ENCODE results near the gene NRBF2.

Gene NRBF2

GRCh38 chr10:63164166-63164623, 31.1 kb downstream of the NRBF2 start:
- DNase-seq (ENCODE audit: low read depth): no peak

GRCh38 chr10:63165249-63165648, 32.1 kb downstream of the NRBF2 start:
- no peak for DNase-seq (ENCODE audit: low read depth)

GRCh38 chr10:63166742-63167258, 33.7 kb downstream of the NRBF2 start:
- no peak for DNase-seq (ENCODE audit: low read depth)

DNA sequence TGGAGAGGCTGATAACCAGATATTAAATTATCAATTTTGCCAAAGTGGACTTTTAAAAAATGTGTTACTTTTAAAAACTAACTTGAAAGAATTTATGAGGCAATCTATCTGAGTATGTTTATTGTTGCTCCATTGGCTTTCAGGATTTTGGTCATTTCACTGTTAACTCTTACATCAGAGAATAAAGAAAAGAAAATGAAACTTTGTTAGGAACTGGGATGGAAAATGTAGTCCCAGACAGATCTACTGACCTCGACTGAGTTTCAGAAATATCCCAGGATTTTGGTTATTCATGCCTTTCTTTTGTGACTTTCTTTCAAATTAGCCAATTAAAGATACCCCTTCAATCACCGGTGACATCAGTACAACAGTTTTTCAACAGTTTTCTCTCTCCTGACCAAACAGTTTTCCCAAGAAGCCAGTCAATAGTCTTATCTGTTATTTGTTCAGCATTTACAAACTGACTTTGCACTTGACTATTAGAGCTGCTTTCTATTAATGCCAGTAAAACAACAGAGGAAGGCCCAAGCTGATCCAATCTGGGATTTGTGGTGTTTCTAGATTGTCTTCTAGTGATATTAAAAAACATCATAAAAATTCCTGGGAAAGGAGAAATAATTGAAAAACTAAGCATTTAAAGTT, 35.8 kb downstream of the NRBF2 start:
- no peak for DNase-seq (ENCODE audit: low read depth)

DNA sequence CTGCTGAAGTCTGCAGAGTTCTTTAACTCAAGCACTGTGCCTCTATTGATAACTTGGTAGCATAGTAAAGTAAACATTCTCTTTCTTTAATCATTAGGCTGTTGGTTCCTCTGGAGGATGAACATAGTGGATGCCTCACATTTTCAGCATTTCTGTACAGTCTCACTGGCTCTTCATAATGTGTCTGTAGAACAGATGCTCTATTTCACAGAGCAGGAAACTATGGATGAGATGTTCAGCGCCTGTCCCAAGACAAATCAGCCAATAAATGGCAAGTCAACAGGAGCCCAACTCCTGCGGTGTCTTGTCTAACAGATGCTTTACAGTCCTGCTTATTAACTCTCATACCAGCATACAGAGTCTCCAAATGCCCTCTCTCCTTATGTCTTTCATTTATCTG, 36.5 kb downstream of the NRBF2 start:
- no peak for DNase-seq (ENCODE audit: low read depth)

DNA sequence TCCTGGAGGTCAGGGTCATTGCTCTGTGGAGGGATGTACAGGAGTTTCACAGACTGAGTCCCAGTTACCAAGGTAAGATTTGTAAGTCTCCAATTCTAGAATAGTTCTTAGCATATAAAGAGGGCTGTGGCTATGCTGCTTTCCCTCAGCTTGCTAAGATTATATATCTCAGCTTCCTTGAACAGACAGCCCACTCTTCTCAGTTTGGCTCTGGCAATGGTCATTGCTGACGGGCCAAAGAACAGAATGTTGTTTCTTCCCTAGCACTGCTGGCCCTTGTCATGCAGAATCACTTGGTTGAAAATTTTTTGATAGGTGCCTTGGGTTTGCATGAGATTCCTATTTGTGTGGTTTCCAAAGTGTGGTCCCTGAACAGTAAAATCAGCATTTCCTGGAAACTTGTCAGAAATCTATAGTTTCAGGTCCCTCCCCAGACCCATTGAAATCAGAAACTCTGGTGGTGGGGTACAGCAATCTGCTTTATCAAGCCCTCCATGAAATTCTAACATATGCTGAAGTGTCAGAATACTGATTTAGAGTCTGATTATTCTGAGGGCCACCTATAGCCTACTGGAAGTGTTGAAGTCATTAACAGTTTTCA, 38.2 kb downstream of the NRBF2 start:
- DNase-seq (ENCODE audit: low read depth): no peak

DNA sequence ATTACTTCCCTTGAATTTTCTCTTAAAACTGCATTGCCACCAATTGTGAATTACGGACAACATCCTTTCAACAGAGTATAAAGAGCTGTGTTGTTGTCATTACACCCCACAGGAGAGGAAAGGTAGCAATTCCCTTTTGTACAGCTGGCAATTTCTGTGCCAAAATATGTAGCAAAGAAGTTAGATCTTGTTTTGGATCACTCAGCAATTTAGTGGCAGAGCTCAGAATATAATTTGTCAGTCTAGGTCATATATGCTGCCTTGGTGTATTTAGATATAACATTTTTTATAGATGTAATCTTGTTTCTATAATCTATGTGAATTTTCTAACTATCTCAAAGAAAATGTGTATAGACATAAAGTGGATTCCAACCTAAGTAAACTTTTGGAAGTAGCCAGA, 38.8 kb downstream of the NRBF2 start:
- DNase-seq (ENCODE audit: low read depth): no peak

GRCh38 chr10:63173468-63174232, 40.5 kb downstream of the NRBF2 start:
- no peak for DNase-seq (ENCODE audit: low read depth)

- no peak for DNase-seq (ENCODE audit: low read depth)
These were observed 42.4 kb downstream of the NRBF2 start for GRCh38 chr10:63175534-63175933.

DNA sequence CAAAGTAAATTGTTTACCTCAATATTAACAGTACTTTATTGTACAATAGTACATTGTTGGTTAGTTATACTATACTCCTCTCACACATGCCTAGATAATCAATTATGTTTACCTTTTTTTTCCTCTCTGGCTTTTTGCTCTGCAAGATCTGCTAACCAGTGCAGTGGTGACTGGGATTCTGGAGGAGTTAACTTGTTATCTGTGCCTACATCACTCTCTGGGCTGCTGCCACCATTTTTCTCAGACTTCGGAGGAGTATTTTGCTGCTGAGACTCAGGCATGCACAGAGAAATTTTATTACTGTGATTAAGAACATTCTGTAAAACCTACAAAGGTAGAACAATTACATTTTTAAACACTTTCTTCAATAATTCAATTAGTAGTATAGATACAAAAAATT, 59.7 kb downstream of the NRBF2 start:
- DNase-seq (ENCODE audit: low read depth): no peak

- no peak for DNase-seq (ENCODE audit: low read depth)
These were observed 64.4 kb downstream of the NRBF2 start for GRCh38 chr10:63197344-63198092.

DNA sequence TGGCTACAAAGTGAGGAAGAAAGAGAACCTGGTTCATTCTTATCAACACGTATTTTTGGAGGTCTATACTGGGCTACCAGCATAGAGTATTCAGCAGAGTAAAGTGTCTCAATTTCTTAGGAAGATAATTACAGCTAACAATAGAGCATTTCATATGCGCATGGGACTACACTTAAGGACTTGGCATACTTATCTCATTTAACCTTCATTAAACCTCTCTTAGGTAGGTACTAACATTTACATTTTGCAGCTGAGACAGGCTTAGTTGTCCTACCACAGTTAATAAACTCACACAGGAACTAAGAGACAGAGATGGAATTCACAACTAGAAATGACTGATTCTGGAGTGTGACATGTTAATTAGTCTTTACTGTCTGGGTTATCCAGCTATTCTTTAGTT, 66.6 kb downstream of the NRBF2 start:
- no peak for DNase-seq (ENCODE audit: low read depth)

- no peak for DNase-seq (ENCODE audit: low read depth)
These were observed 67.3 kb downstream of the NRBF2 start for GRCh38 chr10:63200431-63200830.

GRCh38 chr10:63201118-63201517, 68.0 kb downstream of the NRBF2 start:
- no peak for DNase-seq (ENCODE audit: low read depth)

Measured in stimulated activated CD8-positive, alpha-beta memory T cell treated with anti-CD3 and anti-CD28 coated beads, Interleukin-12 subunit alpha, Interleukin-12 subunit beta, amount 100 ng/mL, for 4 hours (primary cell).